CD4-positive, alpha-beta T cell treated with Interleukin-15 for 1 hour (primary cell): ENCODE measurements around the gene SCARB2.

Experiments
- DNase-seq: peaks from one replicate; pipeline ENCODE4 v3.0.0-alpha.2; 2020

The SCARB2 gene

GRCh38 chr4:76197031-76197743 is 16.4 kb downstream of the SCARB2 start:
- DNase-seq = no peak

GRCh38 chr4:76196376-76196775 is 17.2 kb downstream of the SCARB2 start:
- DNase-seq = no peak

- no peak for DNase-seq
Measured at GRCh38 chr4:76195326-76195725, 18.3 kb downstream of the SCARB2 start.

- DNase-seq = no peak
Measured at GRCh38 chr4:76194325-76194724, 19.3 kb downstream of the SCARB2 start.

GRCh38 chr4:76192236-76192635 is 21.4 kb downstream of the SCARB2 start:
- no peak for DNase-seq

- no peak for DNase-seq
Measured at GRCh38 chr4:76188557-76188956, 25.1 kb downstream of the SCARB2 start.

GRCh38 chr4:76188149-76188548 is 25.5 kb downstream of the SCARB2 start:
- no peak for DNase-seq

- DNase-seq = no peak
Measured at GRCh38 chr4:76187152-76187551, 26.5 kb downstream of the SCARB2 start.

- DNase-seq = no peak
Measured at GRCh38 chr4:76182463-76182862, 31.2 kb downstream of the SCARB2 start.

- DNase-seq = peak; percentile 76
Measured at GRCh38 chr4:76179398-76180318, 34.0 kb downstream of the SCARB2 start.

- no peak for DNase-seq
Measured at GRCh38 chr4:76178296-76178695, 35.3 kb downstream of the SCARB2 start.

GRCh38 chr4:76177709-76178108 is 35.9 kb downstream of the SCARB2 start:
- DNase-seq = no peak

GRCh38 chr4:76175336-76175735 is 38.3 kb downstream of the SCARB2 start:
- no peak for DNase-seq

GRCh38 chr4:76174216-76174615 is 39.4 kb downstream of the SCARB2 start:
- no peak for DNase-seq

GRCh38 chr4:76168688-76169087 is 44.9 kb downstream of the SCARB2 start:
- DNase-seq = no peak

GRCh38 chr4:76166480-76166879 is 47.1 kb downstream of the SCARB2 start:
- no peak for DNase-seq

- DNase-seq = no peak
Measured at GRCh38 chr4:76160355-76160754, 53.3 kb downstream of the SCARB2 start.

- DNase-seq = no peak
Measured at GRCh38 chr4:76156635-76157034, 57.0 kb downstream of the SCARB2 start.

- no peak for DNase-seq
Measured at GRCh38 chr4:76155979-76156378, 57.6 kb downstream of the SCARB2 start.

- no peak for DNase-seq
Measured at GRCh38 chr4:76153356-76153755, 60.3 kb downstream of the SCARB2 start.

GRCh38 chr4:76148142-76148865 is 65.3 kb downstream of the SCARB2 start, which contains the start of gene NUP54:
Gene NUP54, minus strand, starts transcription at chr4:76148397. Its CDS starts 23 bp downstream, at chr4:76148374.
- DNase-seq = peak; percentile 94

- peak; percentile 22 for DNase-seq
Measured at GRCh38 chr4:76147454-76148141, 66.0 kb downstream of the SCARB2 start.

GRCh38 chr4:76144546-76144945 is 69.1 kb downstream of the SCARB2 start:
- DNase-seq = no peak
